Inflammatory macrophage treated with lipopolysaccharide for 1 hour (primary cell): Measurements from ENCODE around the gene ZNF628.
"Not testable (repeated sequence)": the region's sequence is repeated elsewhere in the genome, so short reads cannot be mapped to it uniquely, and the experiment has no call there.

Experiments used
- DNase-seq, 2 donors: peaks; one replicate each; pipeline ENCODE4 v3.0.0-alpha.2; 2020 to 2022

The ZNF628 gene

GRCh38 chr19:55484593-55485438 is 8.4 kb downstream of the ZNF628 start, which contains the start of gene NAT14:
Gene NAT14, plus strand, starts transcription at chr19:55485188. Its CDS starts 521 bp downstream, at chr19:55485709.
- no peak for DNase-seq

DNA sequence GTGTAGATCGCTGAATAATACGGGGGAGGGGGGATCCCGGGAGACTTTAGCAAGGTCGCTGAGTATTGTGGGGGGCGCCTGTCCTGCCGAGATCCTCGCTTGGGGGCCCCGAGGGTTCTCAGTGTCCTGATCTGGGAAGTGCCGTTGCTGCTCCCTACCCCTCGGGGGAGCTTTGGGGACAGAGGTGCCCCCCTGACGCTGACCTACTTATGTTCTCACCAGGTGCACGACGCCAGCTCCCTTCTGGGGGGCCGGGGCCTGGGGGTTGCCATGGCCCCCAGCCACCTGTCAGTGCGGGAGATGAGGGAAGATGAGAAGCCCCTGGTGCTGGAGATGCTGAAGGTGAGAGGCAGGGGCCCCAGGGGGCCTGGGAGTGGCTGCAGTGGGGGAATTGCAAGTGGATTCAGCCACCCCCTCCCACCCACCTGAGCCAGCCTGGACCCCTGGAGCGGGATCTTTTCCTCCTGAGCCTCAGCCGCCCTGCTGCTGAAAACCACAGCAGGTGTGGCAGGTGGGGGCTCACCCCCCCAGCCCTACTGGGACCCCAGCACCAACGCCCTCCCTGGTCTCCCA is 9.1 kb downstream of the ZNF628 start:
- DNase-seq: no peak

DNA sequence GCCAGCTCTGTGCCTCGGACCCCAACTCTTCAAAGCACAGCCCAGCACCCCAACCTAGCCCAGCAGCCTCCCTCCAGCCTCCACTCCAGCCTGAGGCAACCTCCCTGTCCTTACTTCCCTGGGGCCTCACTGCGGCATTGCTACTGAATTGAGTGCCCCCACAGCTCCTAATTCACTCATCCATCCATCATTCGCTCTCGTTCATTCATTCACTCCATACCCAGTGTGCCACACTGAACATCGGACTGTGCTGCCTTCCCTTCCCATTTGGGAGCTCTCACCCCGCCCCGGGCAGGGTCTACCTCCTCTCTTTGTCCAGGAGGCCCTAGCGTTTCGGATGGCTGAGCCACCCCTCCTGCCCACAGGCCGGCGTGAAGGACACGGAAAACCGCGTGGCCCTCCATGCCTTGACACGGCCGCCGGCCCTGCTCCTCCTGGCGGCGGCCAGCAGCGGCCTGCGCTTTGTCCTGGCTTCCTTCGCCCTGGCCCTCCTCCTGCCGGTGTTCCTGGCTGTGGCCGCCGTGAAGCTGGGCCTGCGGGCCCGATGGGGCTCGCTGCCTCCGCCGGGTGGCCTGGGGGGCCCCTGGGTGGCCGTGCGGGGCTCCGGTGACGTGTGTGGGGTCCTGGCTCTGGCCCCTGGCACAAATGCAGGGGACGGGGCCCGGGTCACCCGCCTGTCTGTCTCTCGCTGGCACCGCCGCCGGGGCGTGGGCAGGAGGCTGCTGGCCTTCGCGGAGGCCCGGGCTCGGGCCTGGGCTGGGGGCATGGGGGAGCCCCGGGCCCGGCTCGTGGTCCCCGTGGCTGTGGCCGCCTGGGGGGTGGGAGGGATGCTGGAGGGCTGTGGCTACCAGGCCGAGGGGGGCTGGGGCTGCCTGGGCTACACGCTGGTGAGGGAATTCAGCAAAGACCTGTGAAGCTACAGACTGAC is 9.9 kb downstream of the ZNF628 start:
- DNase-seq: no peak

DNA sequence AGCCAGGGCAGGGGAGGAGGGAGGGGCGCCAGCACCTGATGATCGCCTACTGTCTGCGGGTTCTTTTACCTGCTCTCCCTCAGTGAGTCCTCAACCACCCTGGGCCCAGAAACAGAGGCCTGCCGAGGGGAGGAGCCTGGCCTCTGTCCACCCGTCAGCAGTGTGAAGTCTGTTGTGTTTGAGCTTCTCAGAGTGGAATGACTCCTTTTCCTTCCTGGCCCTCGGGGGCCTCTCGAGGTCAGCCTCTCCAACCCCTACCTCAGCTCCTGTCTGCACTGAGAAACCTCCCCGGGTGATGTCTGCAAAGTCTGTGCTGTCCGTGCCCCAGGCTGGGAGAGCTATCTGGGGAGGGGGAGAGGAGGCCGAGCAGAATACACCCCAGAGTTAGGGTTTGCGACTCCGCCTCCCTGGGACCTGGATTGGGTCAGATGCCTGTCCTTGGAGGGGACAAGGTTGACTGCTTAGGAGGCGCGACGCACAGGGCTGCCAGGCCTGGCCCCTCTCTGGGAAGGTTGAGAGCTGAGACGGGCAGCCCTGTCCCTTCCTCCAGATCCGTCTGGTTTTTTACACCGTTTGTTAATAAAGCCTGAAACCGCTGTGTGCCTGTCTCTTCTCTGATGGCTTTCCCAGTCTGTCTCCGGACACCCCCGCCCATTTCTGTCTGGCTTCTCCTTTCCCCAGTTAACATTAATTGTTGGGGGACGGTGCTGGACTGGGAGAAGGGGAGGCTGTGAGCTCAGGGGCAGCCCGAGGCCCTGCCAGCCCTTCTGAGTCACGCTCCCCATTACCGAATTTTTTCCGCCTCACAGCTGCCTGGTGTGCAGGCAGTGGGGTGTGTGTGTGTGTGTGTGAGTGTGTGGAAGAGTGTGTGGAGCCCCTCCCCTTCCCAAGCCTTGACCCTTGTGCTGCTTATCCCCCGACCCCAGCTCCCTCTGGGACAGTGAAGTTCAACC is 10.8 kb downstream of the ZNF628 start:
- DNase-seq: no peak

DNA sequence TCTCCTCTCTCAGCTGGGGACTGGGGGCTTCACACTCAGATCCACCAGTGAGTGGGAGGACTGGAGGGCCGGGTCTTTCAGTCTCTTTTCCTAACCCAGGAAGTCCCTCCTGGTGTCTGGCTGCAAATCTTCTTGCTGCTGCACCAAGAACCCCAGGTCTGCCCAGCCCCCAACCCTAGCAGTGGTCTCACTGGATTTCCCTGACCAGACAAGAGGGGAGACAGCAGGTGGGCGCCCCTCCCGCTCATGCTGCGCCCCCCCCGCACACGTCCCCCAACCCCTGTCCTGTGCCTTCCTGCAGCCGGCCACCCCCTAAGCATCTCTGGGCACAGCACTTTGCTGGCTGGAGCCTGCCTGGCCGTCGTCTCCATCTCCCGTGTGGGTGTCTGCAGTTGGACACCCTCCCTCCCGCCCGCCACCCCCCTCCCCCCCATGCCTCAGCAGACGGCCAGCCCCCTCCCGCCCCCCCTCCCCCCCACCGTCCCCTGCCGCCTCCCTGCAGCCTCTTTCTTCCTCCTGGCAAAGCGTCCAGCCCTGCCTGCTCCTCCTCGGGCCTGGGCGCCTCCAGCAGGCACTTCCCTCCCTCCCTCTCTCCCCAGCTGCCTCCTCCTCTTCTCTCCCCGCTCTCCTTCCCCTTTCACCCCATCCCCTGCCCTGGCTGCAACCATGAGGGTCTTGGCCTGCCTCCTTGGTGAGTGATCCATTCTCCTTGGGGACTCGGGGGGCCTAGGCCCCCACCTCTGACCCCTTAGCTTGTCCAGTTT is 11.7 kb downstream of the ZNF628 start, which contains the start of gene SSC5D:
SSC5D (plus strand) TSS at position 513 of the 764 bp plus-strand sequence; CDS start at position 667, 154 bp downstream.
- no peak for DNase-seq

- DNase-seq: no peak
Measured at GRCh38 chr19:55488986-55489710, 12.7 kb downstream of the ZNF628 start.

GRCh38 chr19:55489711-55490477 is 13.5 kb downstream of the ZNF628 start:
- no peak for DNase-seq

- DNase-seq: no peak
Measured at GRCh38 chr19:55490478-55491432, 14.3 kb downstream of the ZNF628 start.

- no peak for DNase-seq
Measured at GRCh38 chr19:55491546-55492360, 15.3 kb downstream of the ZNF628 start.

- no peak for DNase-seq
Measured at GRCh38 chr19:55492362-55492944, 16.0 kb downstream of the ZNF628 start.

DNA sequence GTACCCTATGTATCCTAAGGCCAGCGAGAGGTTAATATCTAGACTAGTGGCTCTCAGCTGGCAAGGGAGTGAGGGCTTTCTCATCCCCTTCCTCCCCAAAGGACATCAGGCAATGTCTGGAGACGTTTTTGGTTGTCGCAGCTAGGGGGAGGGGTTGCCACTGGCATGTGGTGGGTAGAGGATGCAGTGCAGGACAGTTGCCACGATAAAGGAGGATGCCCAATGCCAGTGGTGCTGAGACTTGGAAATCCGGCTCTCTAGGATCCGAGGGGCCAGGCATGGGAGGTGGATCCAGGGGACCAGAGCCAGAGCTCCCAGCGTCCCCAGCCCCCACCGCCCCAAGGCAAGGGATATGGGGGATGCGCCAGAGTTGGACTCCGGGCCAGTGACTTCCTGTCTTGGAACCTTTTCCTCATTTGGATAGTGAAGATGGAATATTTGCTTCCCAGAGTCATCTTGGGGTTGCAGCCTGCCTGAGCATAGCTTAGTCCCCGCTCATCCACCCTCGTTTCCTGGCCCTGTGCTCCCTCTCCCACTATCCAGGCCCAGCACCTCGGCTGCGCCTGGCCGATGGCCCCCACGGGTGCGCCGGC is 16.7 kb downstream of the ZNF628 start:
- no peak for DNase-seq

GRCh38 chr19:55493645-55494171 is 17.3 kb downstream of the ZNF628 start:
- no peak for DNase-seq

DNA sequence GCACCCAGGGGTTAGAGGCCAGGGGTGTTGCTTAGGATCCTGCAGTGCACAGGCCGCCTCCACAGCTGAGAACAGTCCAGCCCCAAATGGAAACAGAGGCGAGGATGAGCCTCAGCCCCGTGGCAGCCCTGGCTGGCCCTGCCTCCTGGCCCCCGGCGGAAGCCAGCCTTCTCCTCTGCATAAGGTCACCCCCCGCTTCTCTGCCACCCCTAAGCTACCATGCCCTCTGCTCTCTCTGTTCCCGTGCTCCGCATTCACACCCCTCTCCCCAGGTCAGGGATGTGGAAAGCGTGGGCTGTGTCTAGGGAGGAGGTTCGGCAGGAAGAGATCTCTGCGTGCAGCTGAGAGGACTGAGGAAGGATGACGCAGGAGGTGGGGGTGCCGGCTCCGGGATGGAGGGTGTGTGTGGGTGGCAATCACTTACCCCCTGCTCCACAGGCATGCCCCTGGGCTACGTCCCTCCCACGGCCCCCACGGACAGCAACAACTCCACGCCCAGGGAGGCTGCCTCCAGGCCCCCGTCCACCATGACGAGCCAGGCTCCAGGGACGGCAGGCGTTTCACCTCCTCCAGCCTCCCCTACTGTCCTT is 17.9 kb downstream of the ZNF628 start:
- DNase-seq: no peak

GRCh38 chr19:55495646-55496349 is 19.4 kb downstream of the ZNF628 start:
- DNase-seq: no peak

GRCh38 chr19:55496820-55497219 is 20.4 kb downstream of the ZNF628 start:
- not testable (repeated sequence) for DNase-seq
